ENCODE data around the gene GNB1. TPM values are rescaled to one million over a fixed set of nuclear protein-coding genes. Genes with fewer than 3 reads are reported as not detected.
A peak's percentile ranks its signal among the peaks of the same experiment; 100 is the strongest.

The GNB1 gene
- total RNA-seq, 1 donor from 2014 or later, result 116 TPM

GRCh38 chr1:1833916-1834325 lies 57.0 kb downstream of the GNB1 start:
- no peak for FAIRE-seq
- Histone ChIP-seq H3K4me3 (ENCODE audit: low read depth, low read length) (no peak overlapping the region), H3K36me3 (ENCODE audit: control insufficient read depth, insufficient read depth, low read length) (peaks cover 9% of the 10 kb centered on the region), H3K27me3 (ENCODE audit: control insufficient read depth, insufficient read depth, low read length) (no peaks in the 10 kb centered on the region)
- no peak for TF ChIP-seq CTCF (IDR thresholded peaks at IDR 0.05; ENCODE audit: insufficient read depth, low read length, severe bottlenecking)
- no peak for DNase-seq (ENCODE audit: low read depth)

GRCh38 chr1:1833456-1833855 lies 57.4 kb downstream of the GNB1 start:
- FAIRE-seq, result no peak
- no peak for TF ChIP-seq CTCF (IDR thresholded peaks at IDR 0.05; ENCODE audit: insufficient read depth, low read length, severe bottlenecking)
- Histone ChIP-seq H3K36me3 (ENCODE audit: control insufficient read depth, insufficient read depth, low read length) (peaks cover 9% of the 10 kb centered on the region), H3K4me3 (ENCODE audit: low read depth, low read length) (no peak overlapping the region), H3K27me3 (ENCODE audit: control insufficient read depth, insufficient read depth, low read length) (no peaks in the 10 kb centered on the region)
- DNase-seq (ENCODE audit: low read depth), result no peak

- Histone ChIP-seq H3K4me3 (ENCODE audit: low read depth, low read length) (no peak overlapping the region), H3K36me3 (ENCODE audit: control insufficient read depth, insufficient read depth, low read length) (peaks cover 9% of the 10 kb centered on the region), H3K27me3 (ENCODE audit: control insufficient read depth, insufficient read depth, low read length) (no peaks in the 10 kb centered on the region)
- TF ChIP-seq CTCF (IDR thresholded peaks at IDR 0.05; ENCODE audit: insufficient read depth, low read length, severe bottlenecking), result no peak
- DNase-seq (ENCODE audit: low read depth) (peak; percentile 20), FAIRE-seq (no peak)
Measured at GRCh38 chr1:1832820-1833219, 58.1 kb downstream of the GNB1 start.

- no peak overlapping the region for H3K4me3 ChIP-seq (ENCODE audit: low read depth, low read length)
- no peaks in the 10 kb centered on the region for H3K27me3 ChIP-seq (ENCODE audit: control insufficient read depth, insufficient read depth, low read length)
- no peak for TF ChIP-seq CTCF (IDR thresholded peaks at IDR 0.05; ENCODE audit: insufficient read depth, low read length, severe bottlenecking)
- no peak for DNase-seq (ENCODE audit: low read depth)
- peaks cover 9% of the 10 kb centered on the region for H3K36me3 ChIP-seq (ENCODE audit: control insufficient read depth, insufficient read depth, low read length)
- no peak for FAIRE-seq
Measured at GRCh38 chr1:1832166-1832565, 58.7 kb downstream of the GNB1 start.

GRCh38 chr1:1827089-1827848 lies 63.6 kb downstream of the GNB1 start:
- Histone ChIP-seq H3K36me3 (ENCODE audit: control insufficient read depth, insufficient read depth, low read length) (peaks cover 8% of the 10 kb centered on the region), H3K27me3 (ENCODE audit: control insufficient read depth, insufficient read depth, low read length) (no peaks in the 10 kb centered on the region), H3K4me3 (ENCODE audit: low read depth, low read length) (no peak overlapping the region)
- TF ChIP-seq CTCF (IDR thresholded peaks at IDR 0.05; ENCODE audit: insufficient read depth, low read length, severe bottlenecking), result no peak
- peak; percentile 88 for FAIRE-seq
- DNase-seq (ENCODE audit: low read depth), result no peak
